Smooth muscle cell (in vitro differentiated cells): ENCODE data around the gene PXK. TPM values are rescaled to one million over a fixed set of nuclear protein-coding genes. Genes with fewer than 3 reads are reported as not detected.

Source experiments
- DNase-seq: peaks from one replicate; lab custom pipeline; 2025; ENCODE audit not compliant: unreplicated experiment; lab: John Stamatoyannopoulos, UW
- H2AFZ ChIP-seq: fragments of 200-600 bp; sonication (generic); 2 replicates; pipeline ENCODE4 v1.6.0; 2016; ENCODE audit warnings: antibody characterized with exemption, low read depth, mild to moderate bottlenecking
- H3F3A ChIP-seq: fragments of 200-600 bp; sonication (generic); 2 replicates; pipeline ENCODE4 v1.6.0; 2017; ENCODE audit warnings: antibody characterized with exemption, low read depth
- H3K27ac ChIP-seq: fragments of 200-600 bp; sonication (generic); 2 replicates; pipeline ENCODE4 v1.5.1; 2016; ENCODE audit warnings: low read depth, mild to moderate bottlenecking
- H3K27me3 ChIP-seq: fragments of 200-600 bp; sonication (generic); 2 replicates; pipeline ENCODE4 v1.6.1; 2016; ENCODE audit warnings: low read depth, mild to moderate bottlenecking
- H3K36me3 ChIP-seq: fragments of 200-600 bp; sonication (generic); 2 replicates; pipeline ENCODE4 v1.5.1; 2016; ENCODE audit warnings: low read depth
- H3K4me1 ChIP-seq: fragments of 200-600 bp; sonication (generic); 2 replicates; pipeline ENCODE4 v1.5.1; 2016; ENCODE audit warnings: low read depth
- H3K4me2 ChIP-seq: fragments of 200-600 bp; sonication (generic); 2 replicates; pipeline ENCODE4 v1.6.0; 2016; ENCODE audit warnings: mild to moderate bottlenecking
- H3K4me3 ChIP-seq: fragments of 200-600 bp; sonication (generic); 2 replicates; pipeline ENCODE4 v1.5.1; 2016; ENCODE audit warnings: mild to moderate bottlenecking
- H3K79me2 ChIP-seq: fragments of 200-600 bp; sonication (generic); 2 replicates; pipeline ENCODE4 v1.6.0; 2016; ENCODE audit warnings: low read depth, mild to moderate bottlenecking
- H3K9ac ChIP-seq: fragments of 200-600 bp; sonication (generic); 2 replicates; pipeline ENCODE4 v1.6.0; 2016; ENCODE audit warnings: low read depth
- H3K9me3 ChIP-seq: fragments of 200-600 bp; sonication (generic); replicated peaks from 2 replicates; pipeline ENCODE4 v1.5.1; 2016; ENCODE audit warnings: low read depth
- H4K20me1 ChIP-seq: fragments of 200-600 bp; sonication (generic); 2 replicates; pipeline ENCODE4 v1.6.0; 2016; ENCODE audit warnings: low read depth
- WGBS: methylation state at CpG from one replicate; pipeline ENCODE4 v1.1.7; 2016; ENCODE audit warnings: low lambda C conversion rate; 5-methylcytosine and 5-hydroxymethylcytosine counted together
- polyA plus RNA-seq: library from polyadenylated mRNA; unstranded; fragments of >200 nt; fragmentation: Nextera tagmentation; extraction: Ambion mirVana; gene quantifications from 2 replicates; pipeline ENCODE4 v1.2.1, GENCODE V29; 2016
- total RNA-seq: library from RNA; depleted of rRNA; stranded (reverse); fragments of >200 nt; gene quantifications from 2 replicates; pipeline ENCODE4 v1.2.3, GENCODE V29; 2014
- TF ChIP-seq, protein P1 (sequence below): fragments of 200-600 bp; sonication (generic); IDR thresholded peaks from 2 replicates; pipeline ENCODE4 v1.5.1; 2017; ENCODE audit warnings: borderline replicate concordance, mild to moderate bottlenecking, antibody characterized with exemption; ENCODE audit not compliant: insufficient read depth, poor library complexity, severe bottlenecking

PXK gene
- total and polyA plus RNA-seq, 2 experiments from 2014 or later: 23.8 to 30.5 TPM

DNA sequence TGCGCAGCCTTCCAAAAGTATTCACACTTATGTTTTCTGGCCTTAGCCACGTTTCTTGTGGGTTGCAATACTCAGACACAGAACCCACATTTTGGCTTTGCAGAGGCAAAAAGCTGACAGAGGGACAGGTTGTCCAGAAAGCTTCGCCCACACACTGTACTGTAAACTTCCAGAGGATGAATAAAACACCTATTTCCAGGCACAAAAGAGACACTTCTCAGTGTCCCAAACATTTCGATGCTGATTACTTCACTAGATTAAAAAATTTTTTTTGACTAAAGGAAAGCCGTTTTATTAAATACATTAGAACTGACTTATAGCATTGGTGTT is 131.2 kb downstream of the PXK start:
- Histone ChIP-seq H3K9ac (no peak overlapping the region), H3F3A (no peaks in the 10 kb centered on the region), H3K4me3 (no peak overlapping the region), H3K27me3 (no peaks in the 10 kb centered on the region), H4K20me1 (no peaks in the 10 kb centered on the region), H3K9me3 (no peaks in the 10 kb centered on the region), H3K27ac (no peak overlapping the region), H3K4me1 (no peaks in the 10 kb centered on the region), H3K36me3 (no peaks in the 10 kb centered on the region), H2AFZ (no peak overlapping the region), H3K79me2 (no peaks in the 10 kb centered on the region), H3K4me2 (peak overlapping the region; percentile 2)
- no peak for DNase-seq
- TF ChIP-seq, protein P1, sequence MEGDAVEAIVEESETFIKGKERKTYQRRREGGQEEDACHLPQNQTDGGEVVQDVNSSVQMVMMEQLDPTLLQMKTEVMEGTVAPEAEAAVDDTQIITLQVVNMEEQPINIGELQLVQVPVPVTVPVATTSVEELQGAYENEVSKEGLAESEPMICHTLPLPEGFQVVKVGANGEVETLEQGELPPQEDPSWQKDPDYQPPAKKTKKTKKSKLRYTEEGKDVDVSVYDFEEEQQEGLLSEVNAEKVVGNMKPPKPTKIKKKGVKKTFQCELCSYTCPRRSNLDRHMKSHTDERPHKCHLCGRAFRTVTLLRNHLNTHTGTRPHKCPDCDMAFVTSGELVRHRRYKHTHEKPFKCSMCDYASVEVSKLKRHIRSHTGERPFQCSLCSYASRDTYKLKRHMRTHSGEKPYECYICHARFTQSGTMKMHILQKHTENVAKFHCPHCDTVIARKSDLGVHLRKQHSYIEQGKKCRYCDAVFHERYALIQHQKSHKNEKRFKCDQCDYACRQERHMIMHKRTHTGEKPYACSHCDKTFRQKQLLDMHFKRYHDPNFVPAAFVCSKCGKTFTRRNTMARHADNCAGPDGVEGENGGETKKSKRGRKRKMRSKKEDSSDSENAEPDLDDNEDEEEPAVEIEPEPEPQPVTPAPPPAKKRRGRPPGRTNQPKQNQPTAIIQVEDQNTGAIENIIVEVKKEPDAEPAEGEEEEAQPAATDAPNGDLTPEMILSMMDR: no peak
- WGBS: 39% methylated on average over 5 of the region's 5 CpGs

GRCh38 chr3:58464866-58465265 is 132.2 kb downstream of the PXK start:
- no peak overlapping the region for H3K27ac ChIP-seq
- no peaks in the 10 kb centered on the region for H3K4me1 ChIP-seq
- TF ChIP-seq, protein P1: no peak
- H3K4me3 ChIP-seq: no peak overlapping the region
- no peak overlapping the region for H2AFZ ChIP-seq
- no peaks in the 10 kb centered on the region for H3K36me3 ChIP-seq
- H3K4me2 ChIP-seq: no peak overlapping the region
- H3K9ac ChIP-seq: no peak overlapping the region
- H3F3A ChIP-seq: no peaks in the 10 kb centered on the region
- no peaks in the 10 kb centered on the region for H3K27me3 ChIP-seq
- no peaks in the 10 kb centered on the region for H3K9me3 ChIP-seq
- no peak for DNase-seq
- no peaks in the 10 kb centered on the region for H3K79me2 ChIP-seq
- no peaks in the 10 kb centered on the region for H4K20me1 ChIP-seq
- 92% methylated on average over 3 of the region's 3 CpGs for WGBS

DNA sequence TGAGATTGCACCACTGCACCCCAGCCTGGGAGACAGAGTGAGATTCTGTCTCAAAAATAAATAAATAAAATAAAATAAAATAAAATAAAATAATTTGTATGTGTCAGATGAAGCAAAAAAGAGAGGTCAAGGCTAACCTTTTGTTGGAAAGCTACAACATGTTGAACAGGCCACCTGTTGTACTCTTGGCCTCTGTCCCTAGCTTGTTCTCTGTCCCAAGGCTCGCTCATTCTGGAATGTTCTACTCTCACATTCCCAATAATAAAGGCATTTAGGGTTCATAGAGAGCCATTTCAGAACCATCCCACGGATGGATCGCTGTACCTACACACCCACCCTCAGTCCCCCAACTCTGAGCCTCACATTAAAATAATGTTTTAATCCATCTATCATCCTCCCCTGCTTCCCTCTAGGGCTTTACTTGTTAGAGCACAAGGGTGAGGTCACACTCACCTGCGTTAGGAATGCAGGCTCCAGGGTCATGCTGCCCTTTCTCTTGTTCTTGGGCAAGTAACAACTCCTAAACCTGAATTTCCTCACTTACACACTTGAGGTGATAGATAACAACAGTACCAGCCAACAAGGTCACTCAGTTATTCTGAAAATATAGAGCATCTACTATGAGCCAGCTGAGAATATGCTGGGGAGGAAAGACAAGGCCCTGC is 134.3 kb downstream of the PXK start:
- WGBS: 93% methylated on average over 4 of the region's 4 CpGs
- Histone ChIP-seq H3K9me3 (no peaks in the 10 kb centered on the region), H3K27ac (no peak overlapping the region)

DNA sequence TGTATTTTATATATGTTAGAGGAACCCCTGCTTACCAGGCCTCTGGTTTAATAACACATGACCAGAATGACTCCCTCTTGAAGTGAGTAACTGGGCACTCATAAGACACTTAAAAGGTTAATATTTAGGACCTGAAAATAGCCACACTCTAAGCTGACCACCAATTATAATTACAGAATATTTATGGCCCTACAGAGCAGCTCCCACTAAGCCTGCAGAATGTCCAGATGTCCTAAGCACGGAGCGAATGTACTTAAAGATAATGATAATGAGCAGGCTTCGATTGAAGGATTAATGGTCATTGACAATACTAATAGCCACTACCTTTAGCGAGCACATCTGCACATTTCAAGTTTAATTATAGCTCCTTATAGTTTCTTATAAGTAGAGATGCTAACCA is 136.4 kb downstream of the PXK start:
- H3F3A ChIP-seq: peaks cover 3% of the 10 kb centered on the region
- H3K79me2 ChIP-seq: no peaks in the 10 kb centered on the region
- H2AFZ ChIP-seq: no peak overlapping the region
- no peaks in the 10 kb centered on the region for H3K36me3 ChIP-seq
- DNase-seq: no peak
- peaks cover 12% of the 10 kb centered on the region for H3K4me1 ChIP-seq
- H3K4me3 ChIP-seq: no peak overlapping the region
- 36% methylated on average over 4 of the region's 4 CpGs for WGBS
- H3K27me3 ChIP-seq: no peaks in the 10 kb centered on the region
- H3K4me2 ChIP-seq: no peak overlapping the region
- no peaks in the 10 kb centered on the region for H3K9me3 ChIP-seq
- H3K27ac ChIP-seq: no peak overlapping the region
- no peaks in the 10 kb centered on the region for H4K20me1 ChIP-seq
- no peak overlapping the region for H3K9ac ChIP-seq
- TF ChIP-seq, protein P1: no peak

More for the DNA sequence above, 134.3 kb downstream of the PXK start:
- Histone ChIP-seq H3K79me2 (no peaks in the 10 kb centered on the region), H2AFZ (no peak overlapping the region), H3K36me3 (no peaks in the 10 kb centered on the region), H3F3A (peaks cover 3% of the 10 kb centered on the region), H3K4me2 (no peak overlapping the region), H4K20me1 (no peaks in the 10 kb centered on the region), H3K9ac (no peak overlapping the region), H3K27me3 (no peaks in the 10 kb centered on the region), H3K4me3 (no peak overlapping the region), H3K4me1 (peaks cover 12% of the 10 kb centered on the region)
- no peak for DNase-seq
- TF ChIP-seq, protein P1: no peak
